Measurements from ENCODE around the gene RNF2. TPM values are rescaled to one million over a fixed set of nuclear protein-coding genes. Genes with fewer than 3 reads are reported as not detected.

Gene RNF2
- total RNA-seq, 2 experiments from 2014 or later: 17.8 to 24.7 TPM

Small RNA genes lying within 50 kb of the gene (small RNA-seq; reads per million reads assigned to genes)
- gene RNA5SP72: not detected

Other genes with a start within 250 kb of the RNF2 start
- not detected in 2 replicates for gene NIBAN1, start 71.0 kb upstream of the RNF2 start, total RNA-seq (2014; rRNA removed; shearing (Covaris generic))
- gene NIBAN1, start 71.0 kb upstream of the RNF2 start, total RNA-seq (2022): not detected in 2 replicates
- gene TRMT1L, start 111.4 kb downstream of the RNF2 start, total RNA-seq (2014; rRNA removed; shearing (Covaris generic)): 10.8 and 15.0 TPM in 2 replicates
- gene TRMT1L, start 111.4 kb downstream of the RNF2 start, total RNA-seq (2022): 25.7 and 31.0 TPM in 2 replicates
- 2.1 and 2.3 TPM in 2 replicates for gene SWT1, start 111.6 kb downstream of the RNF2 start, total RNA-seq (2014; rRNA removed; shearing (Covaris generic))
- gene SWT1, start 111.6 kb downstream of the RNF2 start, total RNA-seq (2022): 2.2 and 2.6 TPM in 2 replicates

Data from OCI-LY7 (cell line).